ENCODE data around the gene MATK. TPM values are rescaled to one million over a fixed set of nuclear protein-coding genes. Genes with fewer than 3 reads are reported as not detected.
A peak's percentile ranks its signal among the peaks of the same experiment; 100 is the strongest.

MATK gene
- total and polyA plus RNA-seq, 2 donors (not counting 1 experiment from before 2014, with no cell fraction given), result 1.3 to 8.2 TPM

GRCh38 chr19:3765121-3765520 lies 21.1 kb downstream of the MATK start:
- 96% methylated on average over 8 of the region's 12 CpGs for WGBS (ENCODE audit: insufficient coverage)
- no peak overlapping the region for H3K9ac ChIP-seq (ENCODE audit: low read length)
- DNase-seq, result no peak
- no peaks in the 10 kb centered on the region for H3K9me3 Mint-ChIP-seq (ENCODE audit: insufficient read depth)
- H3K4me1 Mint-ChIP-seq, result peaks cover 27% of the 10 kb centered on the region
- H3K4me3 ChIP-seq (ENCODE audit: control extremely low read depth in 1 of 5, extremely low read depth in 1 of 5, insufficient read depth in 1 of 5, low read depth in 2 of 5, low read length in 4 of 5), result no peak overlapping the region
- H3K4me1 ChIP-seq (ENCODE audit: control insufficient read depth in 2 of 2, insufficient read depth in 2 of 2, low read length in 2 of 2), result peaks cover 15 to 21% of the 10 kb centered on the region in 2 donors
- peaks cover 36% of the 10 kb centered on the region for H3K79me2 ChIP-seq (ENCODE audit: control insufficient read depth, insufficient read depth, low read length)
- peaks cover 0 to 3% (median 0%) of the 10 kb centered on the region in 3 donors for H3K9me3 ChIP-seq (ENCODE audit: control extremely low read depth in 1 of 3, control insufficient read depth in 2 of 3, insufficient read depth in 1 of 3, low read length in 2 of 3)
- no peak overlapping the region for H3K4me2 ChIP-seq (replicated peaks; ENCODE audit: low read depth, low read length, poor library complexity, severe bottlenecking)
- POLR2A ChIA-PET, result no interaction called here
- no peak overlapping the region for H3K4me3 Mint-ChIP-seq
- H3K27ac ChIP-seq (ENCODE audit: low read length in 2 of 2), result no peak overlapping the region
- no peak overlapping the region for H3K27ac Mint-ChIP-seq
- H3K36me3 ChIP-seq (replicated peaks in 1 of 2; ENCODE audit: control extremely low read depth in 1 of 2, control insufficient read depth in 1 of 2, extremely low read depth in 1 of 2, insufficient read depth in 2 of 2, low read length in 1 of 2), result peaks cover 0 to 31% of the 10 kb centered on the region in 2 experiments
- no peak overlapping the region for H2AFZ ChIP-seq (ENCODE audit: insufficient read depth, low read depth, low read length, poor library complexity, severe bottlenecking)
- no peaks in the 10 kb centered on the region for H3K27me3 Mint-ChIP-seq
- H4K20me1 ChIP-seq (ENCODE audit: control insufficient read depth, insufficient read depth, low read length, poor library complexity, severe bottlenecking), result peaks cover 38% of the 10 kb centered on the region
- TF ChIP-seq EZH2 (IDR thresholded peaks at IDR 0.05; ENCODE audit: borderline replicate concordance, insufficient read depth, low read depth, low read length, poor library complexity, severe bottlenecking), result no peak
- intact Hi-C loops (cut with micrococcal nuclease), result loop anchor here (10.0 kb wide), 1 partner anchor 1920 kb away; the partner anchor contains the start of genes HSD11B1L and MICOS13
- no peak for ATAC-seq (ENCODE audit: low read depth)
- H3K27me3 ChIP-seq (replicated peaks in 1 of 4; ENCODE audit: control extremely low read depth in 1 of 4, control insufficient read depth in 3 of 4, insufficient read depth in 4 of 4, low read length in 3 of 4), result no peaks in the 10 kb centered on the region
- CTCF ChIA-PET, result no interaction called here

DNA sequence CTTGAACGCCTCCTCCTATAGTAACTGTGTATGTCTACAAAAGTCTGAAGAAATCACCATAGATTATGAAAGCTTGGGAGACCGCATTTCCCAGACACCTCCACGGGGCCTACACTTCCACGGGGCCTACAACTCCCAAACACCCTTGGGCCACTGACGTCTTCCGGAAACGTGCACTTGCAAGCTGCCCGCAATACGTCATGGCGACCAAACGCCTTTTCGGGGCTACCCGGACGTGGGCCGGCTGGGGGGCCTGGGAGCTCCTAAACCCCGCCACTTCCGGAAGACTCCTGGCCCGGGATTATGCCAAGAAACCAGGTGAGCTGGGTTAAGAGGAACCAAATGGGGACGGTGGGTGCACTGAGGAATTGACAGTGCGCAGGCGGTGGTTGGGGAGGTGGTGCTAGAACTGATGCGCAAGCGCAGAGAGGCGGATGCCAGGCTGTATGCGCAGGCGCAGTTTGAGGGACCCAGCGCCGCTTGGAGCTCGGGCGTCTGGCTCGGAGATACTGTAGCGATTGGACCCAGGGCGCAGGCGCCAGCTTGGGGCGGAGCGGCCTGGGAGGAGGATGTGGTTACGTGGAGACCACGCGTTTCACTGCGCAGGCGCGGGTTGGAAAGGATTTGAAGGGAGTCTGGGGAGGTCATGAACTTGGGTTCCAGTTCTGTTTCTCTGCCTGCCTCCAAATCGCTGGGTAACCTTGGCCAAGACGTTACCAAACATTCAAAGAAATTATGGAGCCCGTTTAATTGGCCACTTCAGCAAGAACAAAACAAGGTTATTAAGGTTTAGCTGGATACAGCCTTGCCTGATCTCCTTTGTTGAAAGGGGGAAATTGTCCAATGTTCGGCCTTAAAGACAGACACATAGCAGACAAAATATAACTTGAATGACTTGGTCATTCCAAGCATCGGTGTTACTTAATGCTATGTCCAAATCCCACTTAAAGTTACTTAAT lies 23.4 kb downstream of the MATK start, which contains the start of gene MRPL54:
TSS of gene MRPL54 (plus strand) at position 182 of the 959 bp plus-strand sequence. CDS start at position 201, 19 bp downstream.
- peak within 1 kb of the TSS; percentile 100 for H3K27ac Mint-ChIP-seq
- Histone ChIP-seq H3K4me1 (ENCODE audit: control insufficient read depth in 2 of 2, insufficient read depth in 2 of 2, low read length in 2 of 2) (peaks cover 25 to 35% of the 10 kb centered on the region in 2 donors), H3K9ac (ENCODE audit: low read length) (peak within 1 kb of the TSS; percentile 100), H3K79me2 (ENCODE audit: control insufficient read depth, insufficient read depth, low read length) (peaks cover 52% of the 10 kb centered on the region), H3K27me3 (replicated peaks in 1 of 4; ENCODE audit: control extremely low read depth in 1 of 4, control insufficient read depth in 3 of 4, insufficient read depth in 4 of 4, low read length in 3 of 4) (no peaks in the 10 kb centered on the region), H3K27ac (ENCODE audit: low read length in 2 of 2) (peak within 1 kb of the TSS; percentile 100), H4K20me1 (ENCODE audit: control insufficient read depth, insufficient read depth, low read length, poor library complexity, severe bottlenecking) (peaks cover 28% of the 10 kb centered on the region), H3K4me3 (ENCODE audit: control extremely low read depth in 1 of 5, extremely low read depth in 1 of 5, insufficient read depth in 1 of 5, low read depth in 2 of 5, low read length in 4 of 5) (peak within 1 kb of the TSS; percentile 49 to 99 (median 97)), H3K9me3 (ENCODE audit: control extremely low read depth in 1 of 3, control insufficient read depth in 2 of 3, insufficient read depth in 1 of 3, low read length in 2 of 3) (peaks cover 0 to 3% (median 0%) of the 10 kb centered on the region in 3 donors), H2AFZ (ENCODE audit: insufficient read depth, low read depth, low read length, poor library complexity, severe bottlenecking) (peak within 1 kb of the TSS; percentile 85), H3K4me2 (replicated peaks; ENCODE audit: low read depth, low read length, poor library complexity, severe bottlenecking) (peak within 1 kb of the TSS; percentile 95), H3K36me3 (replicated peaks in 1 of 2; ENCODE audit: control extremely low read depth in 1 of 2, control insufficient read depth in 1 of 2, extremely low read depth in 1 of 2, insufficient read depth in 2 of 2, low read length in 1 of 2) (peaks cover 0 to 36% of the 10 kb centered on the region in 2 experiments)
- peak; percentile 100 for DNase-seq
- peak; percentile 78 for ATAC-seq (ENCODE audit: low read depth)
- H3K4me3 Mint-ChIP-seq, result peak within 1 kb of the TSS; percentile 99
- under 1% methylated on average over 43 of the region's 47 CpGs for WGBS (ENCODE audit: insufficient coverage)
- POLR2A ChIA-PET, result interaction anchor here (0.5 to 2.2 kb wide), 14 partner anchors 49 to 1924 kb away, joined by 3 to 14 read pairs (median 4); partner anchors contain the start of genes DAPK3, DOHH, EEF2 and FEM1A
- peaks cover 37% of the 10 kb centered on the region for H3K4me1 Mint-ChIP-seq
- no peaks in the 10 kb centered on the region for H3K9me3 Mint-ChIP-seq (ENCODE audit: insufficient read depth)
- no peaks in the 10 kb centered on the region for H3K27me3 Mint-ChIP-seq
- intact Hi-C loops (cut with micrococcal nuclease), result loop anchor here (1.0 to 10.0 kb wide), 10 partner anchors 50 to 1922 kb away; partner anchors contain the start of genes ANKRD24, CHAF1A, DPP9 and EEF2
- TF ChIP-seq EZH2 (IDR thresholded peaks at IDR 0.05; ENCODE audit: borderline replicate concordance, insufficient read depth, low read depth, low read length, poor library complexity, severe bottlenecking) (no peak), CTCF (IDR thresholded peaks at IDR 0.05) (no peak)
- CTCF ChIA-PET, result interaction anchor here (0.6 to 2.9 kb wide), 18 partner anchors 9 to 1065 kb away, joined by 3 to 15 read pairs (median 3); partner anchors contain the start of genes EEF2, PIP5K1C and RAX2

Measured in B cell (primary cell).